GM12874 (cell line): Measurements from ENCODE around the gene CDK14.

Source experiments
- CTCF ChIP-seq: IDR thresholded peaks from 2 replicates; pipeline ENCODE4 v1.5.1; 2011; ENCODE audit warnings: low read depth, mild to moderate bottlenecking, control low read depth, low read length, moderate library complexity; ENCODE audit not compliant: insufficient read depth

CDK14 gene

GRCh38 chr7:91168871-91169829, 573.0 kb downstream of the CDK14 start:
- no peak for TF ChIP-seq CTCF

GRCh38 chr7:91169830-91170191, 573.7 kb downstream of the CDK14 start:
- no peak for TF ChIP-seq CTCF

DNA sequence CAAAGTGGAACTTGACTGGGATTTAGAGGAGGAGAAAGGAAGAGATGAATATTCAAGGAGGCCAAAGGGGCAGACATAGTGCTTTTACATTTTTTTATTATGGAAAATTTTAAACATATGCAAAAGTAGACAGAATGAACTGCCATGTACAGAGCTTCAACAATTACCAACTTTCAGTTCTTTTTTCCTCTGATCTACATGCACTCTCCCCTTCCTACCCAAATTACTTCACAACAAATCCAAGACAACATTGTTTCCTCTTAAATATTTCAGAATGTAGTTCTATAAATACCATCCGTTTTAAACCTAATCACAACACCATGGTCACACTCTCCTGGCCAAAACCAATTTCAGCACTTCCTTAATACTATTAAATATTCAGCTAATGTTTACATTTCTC, 584.6 kb downstream of the CDK14 start:
- no peak for TF ChIP-seq CTCF

DNA sequence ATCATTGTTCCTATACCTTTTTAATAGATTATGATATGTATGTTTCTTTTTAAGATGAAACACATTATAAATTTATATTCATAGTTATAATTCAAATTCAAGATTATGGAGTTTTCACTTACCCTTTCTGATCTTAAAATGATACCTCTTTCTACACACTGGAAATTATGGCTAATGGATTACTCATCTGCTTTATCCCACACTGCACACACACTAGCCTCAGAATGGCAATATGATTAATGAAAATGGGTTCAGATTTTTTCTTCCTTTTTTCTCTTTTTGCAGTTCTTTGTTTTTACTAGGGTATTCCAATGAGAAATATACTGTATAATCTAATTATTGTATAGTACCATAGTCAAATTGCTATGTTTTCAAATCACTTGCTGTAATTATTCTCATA, 585.8 kb downstream of the CDK14 start:
- TF ChIP-seq CTCF: no peak

- TF ChIP-seq CTCF: no peak
Observed at GRCh38 chr7:91182819-91183764, 587.0 kb downstream of the CDK14 start.

GRCh38 chr7:91185771-91186170, 589.6 kb downstream of the CDK14 start:
- no peak for TF ChIP-seq CTCF

GRCh38 chr7:91187061-91187460, 590.9 kb downstream of the CDK14 start:
- TF ChIP-seq CTCF: no peak
